Kidney tubule cell (primary cell): Measurements from ENCODE around the gene ECEL1.
"Not testable (repeated sequence)": the region's sequence is repeated elsewhere in the genome, so short reads cannot be mapped to it uniquely, and the experiment has no call there.

ENCODE experiments used
- DNase-seq: peaks from one replicate; pipeline ENCODE4 v3.0.0-alpha.2; 2018; ENCODE audit warnings: low spot score

The ECEL1 gene

GRCh38 chr2:232441922-232442321 is 45.7 kb downstream of the ECEL1 start:
- not testable (repeated sequence) for DNase-seq

- DNase-seq, result no peak
Measured at GRCh38 chr2:232441147-232441651, 46.4 kb downstream of the ECEL1 start.

- peak; percentile 74 for DNase-seq
Measured at GRCh38 chr2:232440220-232441018, 47.2 kb downstream of the ECEL1 start.

- DNase-seq, result no peak
Measured at GRCh38 chr2:232439758-232440135, 47.9 kb downstream of the ECEL1 start.

GRCh38 chr2:232438951-232439757 is 48.5 kb downstream of the ECEL1 start:
- peak; percentile 18 for DNase-seq

- no peak for DNase-seq
Measured at GRCh38 chr2:232438091-232438490, 49.5 kb downstream of the ECEL1 start.

- no peak for DNase-seq
Measured at GRCh38 chr2:232437195-232437571, 50.5 kb downstream of the ECEL1 start.

- DNase-seq, result no peak
Measured at GRCh38 chr2:232436381-232437194, 51.0 kb downstream of the ECEL1 start.

- no peak for DNase-seq
Measured at GRCh38 chr2:232435805-232436204, 51.8 kb downstream of the ECEL1 start.

GRCh38 chr2:232435375-232435648 is 52.3 kb downstream of the ECEL1 start:
- DNase-seq, result no peak

- DNase-seq, result no peak
Measured at GRCh38 chr2:232434563-232435374, 52.9 kb downstream of the ECEL1 start.

GRCh38 chr2:232434091-232434490 is 53.5 kb downstream of the ECEL1 start:
- DNase-seq, result no peak

- DNase-seq, result not testable (repeated sequence)
Measured at GRCh38 chr2:232433622-232434021, 54.0 kb downstream of the ECEL1 start.

GRCh38 chr2:232432598-232433184 is 54.9 kb downstream of the ECEL1 start:
- DNase-seq, result no peak

- DNase-seq, result no peak
Measured at GRCh38 chr2:232431705-232432590, 55.7 kb downstream of the ECEL1 start.
